Melanocyte of skin (primary cell): ENCODE results near the gene DNPH1. TPM values are rescaled to one million over a fixed set of nuclear protein-coding genes. Genes with fewer than 3 reads are reported as not detected.

Experiments used
- total RNA-seq, 2 donors: library from RNA; depleted of rRNA; stranded (reverse); fragments of >200 nt; gene quantifications; 2 replicates each; pipeline ENCODE4 v1.2.3, GENCODE V29; 2012

The DNPH1 gene, protein sequence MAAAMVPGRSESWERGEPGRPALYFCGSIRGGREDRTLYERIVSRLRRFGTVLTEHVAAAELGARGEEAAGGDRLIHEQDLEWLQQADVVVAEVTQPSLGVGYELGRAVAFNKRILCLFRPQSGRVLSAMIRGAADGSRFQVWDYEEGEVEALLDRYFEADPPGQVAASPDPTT
- total RNA-seq = 10 to 100 TPM; 43.6 to 71.9 TPM

DNA sequence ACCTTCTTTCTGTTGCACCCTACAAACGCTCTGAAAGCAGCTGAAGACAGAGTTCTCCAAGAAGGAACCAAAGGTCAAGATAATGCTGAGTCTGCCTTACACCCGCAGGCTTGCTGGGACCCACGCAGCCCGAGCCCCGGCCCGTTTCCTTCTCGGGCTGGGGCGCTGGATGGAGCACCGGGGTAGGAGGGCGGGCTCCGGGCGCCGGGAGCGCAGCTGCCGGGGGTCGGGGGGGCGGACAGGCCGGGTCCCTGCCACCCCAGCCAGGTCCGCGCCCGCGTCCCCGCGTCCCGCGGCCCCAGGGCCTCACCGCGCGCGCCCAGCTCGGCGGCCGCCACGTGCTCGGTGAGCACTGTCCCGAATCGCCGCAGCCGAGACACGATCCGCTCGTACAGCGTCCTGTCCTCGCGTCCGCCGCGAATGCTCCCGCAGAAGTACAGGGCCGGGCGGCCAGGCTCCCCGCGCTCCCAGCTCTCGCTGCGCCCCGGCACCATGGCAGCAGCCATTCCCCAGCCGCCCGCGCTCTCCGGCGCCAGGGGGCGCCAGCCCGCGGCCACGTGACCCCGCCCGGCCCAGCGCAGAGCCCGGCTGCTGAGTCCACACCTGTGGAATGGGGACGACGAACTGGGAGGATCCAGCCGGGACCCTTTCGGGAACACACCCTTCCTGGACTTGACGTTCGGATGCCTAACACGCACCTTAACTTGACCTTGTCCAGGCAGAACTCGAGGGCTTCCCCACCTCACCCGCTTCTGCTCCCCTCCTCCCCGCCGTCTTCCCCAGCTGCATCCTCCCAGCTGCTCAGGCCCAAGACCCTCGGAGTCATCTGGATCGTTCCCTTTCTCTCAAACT, at the start of gene DNPH1:
Gene DNPH1 (minus strand): TSS at position 531 of the 852 bp plus-strand sequence. CDS start 25 bp downstream, at position 506.

DNA sequence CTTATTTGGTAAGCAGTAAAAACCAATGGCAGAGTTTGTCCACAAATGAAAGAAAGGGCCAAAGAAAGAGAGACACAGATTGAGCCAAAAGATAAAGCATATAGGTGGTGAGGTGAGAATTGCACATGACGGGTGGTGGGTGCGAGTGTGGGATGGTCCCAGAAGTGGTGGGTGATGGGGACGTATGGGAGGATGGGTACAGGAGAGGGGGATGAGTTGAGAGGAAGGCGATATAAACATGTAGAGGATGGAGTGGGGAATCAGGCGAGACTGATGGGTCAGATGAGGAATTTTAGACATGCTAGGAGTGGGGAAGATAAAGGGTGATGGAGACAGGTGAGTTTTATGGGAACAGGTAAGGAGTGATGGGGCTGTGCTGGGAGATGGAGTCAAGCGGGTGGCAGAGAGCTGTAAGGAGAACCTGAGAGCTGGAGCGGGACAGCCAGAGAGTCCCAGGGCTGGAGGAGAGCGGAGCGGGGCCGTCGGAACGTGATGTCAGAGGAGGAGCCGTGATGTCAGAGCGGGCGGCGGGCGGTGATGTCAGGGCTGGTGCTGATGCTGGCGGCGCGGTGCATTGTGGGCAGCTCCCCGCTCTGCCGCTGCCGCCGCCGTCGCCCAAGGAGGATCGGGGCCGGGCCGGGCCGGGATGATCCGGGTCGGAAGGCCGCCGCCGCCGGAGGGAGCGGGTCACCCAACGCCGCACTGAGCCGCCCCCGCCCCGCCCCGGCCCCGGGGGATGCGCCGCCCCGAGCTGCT, 13.8 kb upstream of the DNPH1 start, which contains the start of gene TTBK1:
Gene TTBK1 (plus strand): TSS at position 574 of the 756 bp plus-strand sequence. CDS start 3,180 bp downstream, outside the sequence.

DNA sequence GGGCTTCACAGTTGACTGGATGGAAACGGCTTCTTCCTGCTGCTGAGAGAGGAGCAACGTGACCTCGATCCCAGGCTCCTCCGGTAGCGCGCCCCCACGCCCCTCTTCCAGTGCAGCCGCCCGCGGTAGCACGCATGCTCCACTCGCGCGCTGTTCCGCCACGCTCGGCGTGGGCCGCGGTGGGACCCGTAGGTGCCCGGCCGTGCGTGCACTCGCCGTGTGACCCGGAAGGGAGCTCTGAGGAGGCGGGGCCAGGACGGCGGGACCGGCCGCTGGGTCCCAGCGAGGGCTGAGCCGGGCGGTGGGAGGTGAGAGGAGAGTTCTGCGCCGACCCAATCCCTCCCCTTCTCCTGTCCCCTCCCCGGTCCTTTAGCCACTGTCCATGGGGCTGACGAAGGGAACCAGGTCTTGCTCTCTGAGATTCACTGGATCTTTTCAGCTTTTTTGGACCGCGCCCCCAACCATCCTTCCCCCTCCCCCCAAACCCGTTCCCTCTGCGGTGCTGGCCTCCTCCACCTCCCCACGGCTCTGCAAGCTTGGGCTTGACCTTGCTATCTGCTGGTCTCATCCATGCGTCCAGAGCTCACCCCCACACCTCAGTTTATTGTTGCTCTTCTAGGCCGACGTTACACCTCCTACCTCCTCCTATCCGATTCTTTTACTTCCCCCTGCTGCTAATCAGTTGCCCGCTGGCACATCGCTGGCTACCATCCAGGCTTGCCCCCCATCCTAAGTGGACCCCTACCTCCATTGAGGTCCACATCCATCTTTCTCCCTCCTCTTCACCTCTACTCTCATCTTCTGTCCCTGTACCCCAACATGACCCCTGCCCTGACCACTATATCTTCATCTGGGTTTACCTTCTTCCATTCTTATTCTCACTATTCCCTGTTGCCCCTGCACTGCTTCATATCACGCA, 47.1 kb downstream of the DNPH1 start, which contains the start of gene CUL9:
Gene CUL9 (plus strand): TSS at position 255 of the 919 bp plus-strand sequence. CDS start 2,115 bp downstream, outside the sequence.

Other genes with a start within 250 kb of the DNPH1 start
- 10 to 100 TPM; 48.5 to 65.6 TPM for gene PPP2R5D, start 244.9 kb downstream of the DNPH1 start, total RNA-seq
- gene MEA1, start 215.5 kb downstream of the DNPH1 start, total RNA-seq = 10 to 100 TPM; 40.6 to 63.6 TPM
- 10 to 100 TPM; 84.7 to 90.9 TPM for gene KLHDC3, start 215.2 kb downstream of the DNPH1 start, total RNA-seq
- gene RRP36, start 207.9 kb downstream of the DNPH1 start, total RNA-seq = 100 to 1,000 TPM in 1 of 2 donors, 10 to 100 TPM in 1; 84.0 to 123 TPM
- gene CUL7, start 175.6 kb downstream of the DNPH1 start, total RNA-seq = 10 to 100 TPM; 16.7 to 17.6 TPM
- 10 to 100 TPM; 19.6 to 38.6 TPM for gene MRPL2, start 170.0 kb downstream of the DNPH1 start, total RNA-seq
- 10 to 100 TPM in 1 of 2 donors, 1 to 10 TPM in 1; 8.7 to 14.1 TPM for gene KLC4, start 169.8 kb downstream of the DNPH1 start, total RNA-seq
- gene PTK7, start 153.2 kb downstream of the DNPH1 start, total RNA-seq = 10 to 100 TPM; 19.3 to 36.6 TPM
- gene SRF, start 58.2 kb downstream of the DNPH1 start, total RNA-seq = 10 to 100 TPM; 15.8 to 22.6 TPM
- gene CUL9, start 47.3 kb downstream of the DNPH1 start, total RNA-seq = 10 to 100 TPM; 26.0 to 31.0 TPM
- gene TTBK1, start 14.0 kb upstream of the DNPH1 start, total RNA-seq = under 1 TPM in 1 of 2 donors, not detected in 1; under 0.01 TPM
- not detected for gene SLC22A7, start 68.8 kb upstream of the DNPH1 start, total RNA-seq
- gene CRIP3, start 79.3 kb upstream of the DNPH1 start, total RNA-seq = not detected
- gene ZNF318, start 140.2 kb upstream of the DNPH1 start, total RNA-seq = 10 to 100 TPM in 1 of 2 donors, 1 to 10 TPM in 1; 9.0 to 14.1 TPM
- gene ABCC10, start 198.1 kb upstream of the DNPH1 start, total RNA-seq = 10 to 100 TPM; 25.8 to 32.6 TPM
- not detected for gene DLK2, start 226.1 kb upstream of the DNPH1 start, total RNA-seq
- 10 to 100 TPM; 10.7 to 13.3 TPM for gene TJAP1, start 248.1 kb upstream of the DNPH1 start, total RNA-seq